Fibroblast of the conjunctiva (primary cell): ENCODE data around the gene TWF1.
A peak's percentile ranks its signal among the peaks of the same experiment; 100 is the strongest.
"Not testable (repeated sequence)": the region's sequence is repeated elsewhere in the genome, so short reads cannot be mapped to it uniquely, and the experiment has no call there.

Experiments used
- DNase-seq: peaks from one replicate; pipeline ENCODE4 v3.0.0-alpha.2; 2010; ENCODE audit warnings: low read depth

TWF1 gene

DNA sequence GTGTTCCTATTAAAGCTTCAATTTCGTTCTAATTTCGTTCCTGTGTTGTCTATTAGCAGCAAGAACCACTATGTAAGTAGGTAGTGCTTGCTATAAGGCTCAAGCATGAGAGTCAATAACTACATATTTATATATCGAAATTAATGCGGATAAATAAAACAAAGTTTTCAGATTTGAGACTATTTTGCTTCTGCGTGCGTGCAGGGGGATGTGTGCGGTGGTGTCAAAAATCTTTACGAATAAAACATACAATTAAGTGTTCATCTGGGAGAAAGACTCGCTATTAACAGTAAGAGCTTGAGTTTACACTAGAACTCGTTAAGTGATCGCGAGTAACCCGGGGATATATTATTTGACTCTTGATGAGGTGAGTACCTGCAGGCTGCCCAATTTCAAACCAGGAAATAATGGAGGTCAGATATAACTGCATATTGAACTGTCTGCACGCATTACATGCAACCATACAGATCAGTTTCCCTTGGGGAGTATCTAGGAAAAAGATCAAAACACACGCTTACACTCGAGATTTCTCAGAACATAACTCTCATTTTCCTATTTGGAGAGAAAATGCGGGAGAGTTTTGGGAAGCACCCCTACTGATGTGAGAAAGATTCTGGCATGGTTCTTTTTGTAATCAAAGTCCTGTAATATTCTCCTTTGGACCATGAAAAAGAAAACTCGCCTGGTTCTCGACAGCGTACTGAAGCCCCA, 813 bp downstream of the TWF1 start:
- DNase-seq, result no peak

DNA sequence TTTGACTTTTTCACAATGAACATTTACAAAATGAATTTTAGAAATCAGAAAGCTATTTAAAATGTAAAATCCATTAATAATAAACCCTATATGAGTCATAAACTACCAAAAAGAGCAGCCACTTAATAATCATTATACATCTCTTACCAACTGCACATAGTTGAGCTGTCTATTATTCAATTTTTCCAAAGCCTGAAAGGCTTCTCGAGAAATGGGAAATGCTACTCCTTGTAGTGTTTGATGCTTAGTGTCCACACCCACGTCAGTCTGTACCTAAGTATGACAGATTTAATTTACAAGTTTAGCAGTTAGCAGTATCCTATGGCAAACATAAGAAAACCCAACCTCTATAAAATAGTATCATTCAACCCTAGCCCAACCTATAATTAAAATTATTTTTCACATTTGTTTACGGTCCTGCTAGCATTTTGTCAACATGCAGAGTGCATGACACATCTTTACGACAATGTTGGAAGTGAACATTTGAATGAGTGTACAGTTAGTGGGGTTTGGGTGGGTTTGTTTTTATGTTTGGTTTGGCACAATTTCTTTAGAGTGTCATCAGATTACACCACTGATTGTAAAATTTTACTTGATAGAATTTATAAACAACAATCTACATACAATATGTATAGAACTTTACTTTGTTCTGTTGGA, 8.4 kb downstream of the TWF1 start:
- no peak for DNase-seq

DNA sequence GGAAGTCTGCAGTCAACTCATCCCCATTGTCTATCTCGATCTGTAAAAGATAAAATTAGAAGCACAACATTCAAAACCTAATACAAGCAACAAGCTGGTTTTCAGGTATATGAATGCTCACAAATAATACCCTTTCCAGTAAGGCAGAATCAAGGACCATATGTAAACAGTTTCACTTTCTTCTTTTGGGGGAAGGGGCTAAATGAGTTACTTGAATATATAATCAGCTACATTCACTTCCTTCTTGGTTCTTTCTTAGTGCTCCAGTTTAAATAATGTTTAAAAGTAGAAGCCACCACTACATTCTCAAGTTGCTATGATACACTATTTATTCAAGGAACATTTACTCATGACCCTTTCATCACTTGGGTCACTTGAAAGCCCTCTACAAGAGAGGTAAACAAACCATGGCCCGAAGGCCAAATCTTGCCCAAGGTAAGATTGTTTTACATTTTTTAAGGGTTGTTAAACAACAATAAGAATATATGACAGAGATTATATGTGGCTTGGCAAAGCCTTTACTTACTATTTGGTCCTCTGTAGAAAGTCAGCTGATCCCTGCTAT, 10.3 kb downstream of the TWF1 start:
- DNase-seq, result no peak

GRCh38 chr12:43789941-43790340, 16.2 kb downstream of the TWF1 start:
- DNase-seq, result peak; percentile 67

GRCh38 chr12:43786899-43787693, 19.0 kb downstream of the TWF1 start:
- no peak for DNase-seq

DNA sequence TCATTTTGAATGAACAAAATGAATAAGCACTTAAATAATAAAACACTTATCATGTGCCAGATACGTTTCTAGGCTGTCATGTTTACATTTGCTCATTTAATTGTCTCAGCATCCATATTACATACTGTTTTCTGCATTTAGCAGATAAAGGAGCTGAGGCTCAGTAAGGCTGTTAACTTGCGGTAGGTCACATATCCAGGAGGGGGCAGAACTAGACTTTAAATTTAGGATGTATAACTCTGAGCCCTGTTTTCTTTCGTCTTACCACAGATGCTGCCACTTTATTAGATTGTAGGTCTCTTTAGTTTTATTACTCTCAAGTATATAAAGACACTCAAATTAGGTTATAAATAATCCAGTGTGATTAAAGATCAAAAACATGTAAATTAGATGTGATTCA, 29.6 kb downstream of the TWF1 start:
- DNase-seq, result no peak

DNA sequence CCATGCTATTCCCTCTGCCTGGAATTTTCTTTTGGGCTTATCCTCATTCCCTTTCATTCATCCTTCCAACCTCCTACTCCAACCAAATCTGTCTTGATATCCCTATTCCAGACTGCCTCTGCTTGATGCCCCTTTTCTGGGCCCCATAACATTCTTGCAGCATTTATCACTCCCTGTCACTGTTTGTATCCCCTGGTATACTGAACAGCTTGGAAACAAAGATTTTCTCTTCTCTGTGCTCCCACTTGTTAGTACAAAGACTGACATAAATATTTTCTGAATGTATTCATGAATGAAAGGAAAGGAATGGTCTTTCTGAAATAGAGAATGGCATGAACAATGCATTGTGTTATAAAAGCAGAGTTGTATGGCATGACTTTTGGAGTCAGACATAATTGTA, 39.8 kb downstream of the TWF1 start:
- DNase-seq, result no peak

DNA sequence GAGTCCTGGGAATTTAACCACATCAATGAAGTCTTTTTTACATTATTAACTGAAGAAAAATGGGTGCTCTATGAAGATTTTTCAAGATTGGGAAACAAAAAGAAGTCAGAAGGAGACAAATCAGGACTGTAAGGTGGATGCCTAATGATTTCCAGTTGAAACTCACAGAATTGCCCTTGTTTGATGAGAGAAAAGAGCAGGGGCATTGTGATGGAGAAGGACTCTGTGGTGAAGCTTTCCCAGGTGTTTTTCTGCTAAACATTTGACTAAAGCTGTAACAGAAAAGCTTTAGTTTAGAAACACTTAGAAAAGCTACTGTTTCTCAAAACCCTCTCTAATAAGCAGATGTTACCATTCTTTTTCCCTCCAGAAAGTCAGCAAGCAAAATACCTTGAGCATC, 41.6 kb downstream of the TWF1 start:
- DNase-seq, result no peak

GRCh38 chr12:43763769-43764168, 42.3 kb downstream of the TWF1 start:
- no peak for DNase-seq

DNA sequence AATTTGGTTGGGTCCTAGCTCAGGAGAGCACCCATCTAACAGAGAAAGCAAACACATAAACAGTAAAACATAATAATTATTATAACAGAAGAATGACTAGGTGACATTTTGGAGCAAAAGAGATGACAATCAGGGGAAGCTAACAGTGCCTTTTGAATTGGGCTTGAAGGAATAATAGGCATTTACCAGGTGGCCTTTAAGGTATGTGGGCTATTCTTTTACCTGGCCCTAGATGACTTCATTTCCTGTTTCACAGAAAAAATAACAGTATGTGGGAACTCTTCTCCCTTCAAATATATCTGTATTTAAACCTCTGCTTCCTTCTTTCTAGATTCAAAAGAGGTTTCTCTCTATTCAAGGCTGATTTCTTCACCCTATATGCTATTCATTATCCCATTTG, 43.5 kb downstream of the TWF1 start:
- no peak for DNase-seq

GRCh38 chr12:43761500-43761899, 44.6 kb downstream of the TWF1 start:
- no peak for DNase-seq

DNA sequence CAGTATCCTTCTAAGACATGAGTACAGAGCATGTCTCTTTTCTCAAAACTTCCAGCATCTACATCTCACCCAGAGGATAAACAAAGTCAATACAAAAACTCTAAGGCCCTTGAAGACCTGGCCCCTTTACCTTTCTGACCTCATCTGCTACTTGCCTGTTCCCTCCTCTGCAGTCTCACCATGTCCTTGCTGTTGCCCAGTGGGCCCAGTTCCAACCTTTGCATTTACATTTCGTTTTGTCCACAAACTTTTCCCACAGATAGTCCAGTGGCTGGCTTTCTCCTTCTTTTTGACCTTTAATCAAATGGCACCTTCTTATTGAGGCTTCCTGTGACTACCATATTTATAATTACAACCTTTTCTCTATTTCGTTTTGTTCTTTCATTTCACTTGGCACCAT, 45.7 kb downstream of the TWF1 start:
- no peak for DNase-seq

DNA sequence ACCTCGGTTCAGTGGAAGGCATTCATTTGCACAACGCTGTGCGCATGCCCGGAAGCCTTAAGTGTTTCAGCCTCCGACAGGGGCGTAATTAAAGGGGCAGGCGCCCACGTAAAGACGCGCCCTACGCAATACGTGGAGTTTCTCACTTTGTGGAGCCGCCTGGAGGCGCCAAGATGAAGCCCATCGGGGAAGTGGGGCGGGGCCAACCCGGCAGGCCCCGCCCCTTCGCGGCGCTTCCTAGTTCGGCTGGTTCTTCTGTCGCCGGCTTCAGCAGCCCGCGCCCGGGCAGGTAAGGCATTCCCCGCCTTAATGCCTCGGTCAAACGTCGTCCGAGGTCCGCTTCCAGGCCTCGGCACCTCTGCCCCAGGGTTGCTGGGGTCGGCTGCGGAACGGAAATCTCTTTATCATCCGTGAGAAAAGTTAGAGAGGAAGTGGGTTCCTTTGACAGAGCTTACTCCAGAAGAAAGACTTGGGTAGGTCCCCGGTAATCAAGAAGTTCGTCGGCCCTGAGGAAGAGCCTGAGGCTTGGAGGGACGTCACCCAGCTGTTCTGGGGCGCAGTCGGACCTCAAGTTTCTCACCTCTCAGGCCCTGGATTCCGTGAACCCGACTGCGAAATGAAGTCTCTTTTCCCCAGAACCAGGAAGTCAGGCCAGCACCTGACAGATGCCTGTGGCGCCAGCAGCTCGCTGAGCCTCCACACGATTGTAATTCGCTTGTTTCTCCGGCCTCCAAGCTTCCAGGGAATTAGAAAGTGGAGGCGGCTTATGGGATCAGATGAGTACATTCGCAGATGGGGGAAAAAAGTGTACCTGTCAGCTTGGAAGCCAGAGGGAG, 47.2 kb downstream of the TWF1 start, which contains the start of the genes IRAK4 and PUS7L:
Gene IRAK4, plus strand, starts transcription at position 224 of the 836 bp plus-strand sequence. CDS start 9,161 bp downstream, outside the sequence.
Gene PUS7L, minus strand, starts transcription at position 63 of the 836 bp plus-strand sequence. CDS start 3,545 bp downstream, outside the sequence.
- peak; percentile 95 for DNase-seq

DNA sequence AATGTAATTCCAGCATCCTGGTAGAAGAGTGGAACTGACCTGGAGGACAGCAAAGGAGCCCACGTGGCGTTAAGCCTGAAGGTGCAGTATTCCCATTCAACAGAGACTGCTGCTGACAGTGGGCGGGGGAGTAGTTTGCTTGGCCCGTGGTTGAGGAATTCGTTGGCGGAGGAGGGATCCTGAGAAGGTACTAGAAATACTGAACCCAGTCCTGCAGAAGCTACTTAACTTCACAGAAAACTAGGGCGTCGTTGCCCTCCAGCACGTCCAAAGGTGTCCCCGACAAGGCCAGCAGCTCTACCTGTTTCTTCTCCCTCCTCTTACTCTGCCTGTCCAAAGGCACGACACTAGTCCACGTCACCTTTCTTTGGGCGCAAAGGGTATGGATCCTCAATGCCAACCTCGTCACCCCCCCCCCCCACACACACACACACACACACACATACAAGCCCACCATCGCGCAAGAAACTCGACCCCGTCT, 47.8 kb downstream of the TWF1 start:
- DNase-seq, result no peak

GRCh38 chr12:43754015-43754414, 52.1 kb downstream of the TWF1 start:
- no peak for DNase-seq

DNA sequence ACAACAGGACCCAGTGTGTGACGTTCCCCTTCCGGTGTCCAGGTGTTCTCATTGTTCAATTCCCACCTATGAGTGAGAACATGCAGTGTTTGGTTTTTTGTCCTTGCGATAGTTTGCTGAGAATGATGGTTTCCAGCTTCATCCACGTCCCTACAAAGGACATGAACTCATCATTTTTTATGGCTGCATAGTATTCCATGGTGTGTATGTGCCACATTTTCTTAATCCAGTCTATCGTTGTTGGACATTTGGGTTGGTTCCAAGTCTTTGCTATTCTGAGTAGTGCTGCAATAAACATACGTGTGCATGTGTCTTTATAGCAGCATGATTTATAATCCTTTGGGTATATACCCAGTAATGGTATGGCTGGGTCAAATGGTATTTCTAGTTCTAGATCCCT, 54.8 kb downstream of the TWF1 start:
- not testable (repeated sequence) for DNase-seq

GRCh38 chr12:43750814-43751213, 55.3 kb downstream of the TWF1 start:
- no peak for DNase-seq

GRCh38 chr12:43749016-43749415, 57.1 kb downstream of the TWF1 start:
- DNase-seq, result no peak

DNA sequence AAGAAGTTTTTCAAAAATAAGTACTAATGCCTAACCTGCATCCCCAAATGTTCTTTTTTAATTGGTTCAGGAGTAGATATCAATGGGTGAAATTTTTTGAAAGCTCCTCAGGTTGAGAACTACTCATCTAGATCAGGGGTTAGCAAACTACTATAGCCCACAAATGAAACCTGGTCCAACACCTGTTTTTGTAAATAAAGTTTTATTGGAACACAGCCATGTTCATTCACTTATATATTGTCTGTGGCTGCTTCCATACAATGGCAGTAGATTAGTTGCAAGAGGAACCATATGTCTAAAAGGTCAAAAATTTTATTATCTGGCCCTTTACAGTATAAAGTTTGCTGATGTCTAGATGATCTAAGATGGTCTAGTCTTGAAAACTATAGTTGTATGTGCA, 61.3 kb downstream of the TWF1 start:
- DNase-seq, result no peak
